ENCODE results near the gene TEFM.
"Not testable (repeated sequence)": the region's sequence is repeated elsewhere in the genome, so short reads cannot be mapped to it uniquely, and the experiment has no call there.

Gene TEFM, protein sequence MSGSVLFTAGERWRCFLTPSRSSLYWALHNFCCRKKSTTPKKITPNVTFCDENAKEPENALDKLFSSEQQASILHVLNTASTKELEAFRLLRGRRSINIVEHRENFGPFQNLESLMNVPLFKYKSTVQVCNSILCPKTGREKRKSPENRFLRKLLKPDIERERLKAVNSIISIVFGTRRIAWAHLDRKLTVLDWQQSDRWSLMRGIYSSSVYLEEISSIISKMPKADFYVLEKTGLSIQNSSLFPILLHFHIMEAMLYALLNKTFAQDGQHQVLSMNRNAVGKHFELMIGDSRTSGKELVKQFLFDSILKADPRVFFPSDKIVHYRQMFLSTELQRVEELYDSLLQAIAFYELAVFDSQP

DNA sequence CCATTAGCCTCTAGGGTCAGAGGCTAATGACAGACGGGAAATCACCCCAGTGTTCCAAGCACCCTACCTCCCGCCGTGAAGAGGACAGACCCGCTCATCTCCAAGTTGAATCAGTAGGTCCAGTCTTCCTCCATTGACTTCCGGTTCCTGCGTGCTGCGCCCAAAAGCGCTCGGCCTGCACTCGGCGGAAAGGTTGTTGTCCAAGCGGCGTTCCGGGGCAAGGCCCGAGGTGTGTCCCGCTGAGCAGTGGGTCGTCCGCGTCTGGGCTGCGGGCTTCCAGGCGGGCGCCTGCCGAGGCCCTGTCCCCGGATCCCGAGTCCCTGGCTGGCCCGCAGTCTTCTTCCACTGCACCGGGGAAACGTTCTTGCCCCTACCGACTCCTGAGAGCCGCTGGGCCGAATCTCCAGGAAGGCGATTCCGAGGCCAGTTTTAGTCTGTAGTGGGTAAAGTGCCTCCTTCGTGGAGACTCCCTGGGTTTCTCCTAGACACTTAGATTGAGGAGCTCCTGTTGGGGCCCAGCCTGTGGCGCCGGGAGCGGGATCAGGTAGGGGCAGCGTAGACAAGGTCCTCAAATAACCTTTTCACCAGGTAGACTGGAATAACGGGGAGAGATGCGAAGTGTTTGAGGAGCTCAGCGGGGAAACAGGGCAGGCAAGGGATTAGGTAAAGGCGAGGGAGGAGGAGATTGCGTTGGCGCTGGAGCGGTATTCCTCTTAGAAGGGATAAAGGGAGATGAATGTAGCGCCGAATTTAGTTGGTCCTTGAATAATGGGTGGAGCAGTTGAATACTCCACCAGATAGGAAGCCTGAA, at the start of gene TEFM:
TEFM (minus strand) TSS at position 138 of the 811 bp plus-strand sequence; CDS start at position 98, 40 bp downstream.
- no peak for FAIRE-seq

DNA sequence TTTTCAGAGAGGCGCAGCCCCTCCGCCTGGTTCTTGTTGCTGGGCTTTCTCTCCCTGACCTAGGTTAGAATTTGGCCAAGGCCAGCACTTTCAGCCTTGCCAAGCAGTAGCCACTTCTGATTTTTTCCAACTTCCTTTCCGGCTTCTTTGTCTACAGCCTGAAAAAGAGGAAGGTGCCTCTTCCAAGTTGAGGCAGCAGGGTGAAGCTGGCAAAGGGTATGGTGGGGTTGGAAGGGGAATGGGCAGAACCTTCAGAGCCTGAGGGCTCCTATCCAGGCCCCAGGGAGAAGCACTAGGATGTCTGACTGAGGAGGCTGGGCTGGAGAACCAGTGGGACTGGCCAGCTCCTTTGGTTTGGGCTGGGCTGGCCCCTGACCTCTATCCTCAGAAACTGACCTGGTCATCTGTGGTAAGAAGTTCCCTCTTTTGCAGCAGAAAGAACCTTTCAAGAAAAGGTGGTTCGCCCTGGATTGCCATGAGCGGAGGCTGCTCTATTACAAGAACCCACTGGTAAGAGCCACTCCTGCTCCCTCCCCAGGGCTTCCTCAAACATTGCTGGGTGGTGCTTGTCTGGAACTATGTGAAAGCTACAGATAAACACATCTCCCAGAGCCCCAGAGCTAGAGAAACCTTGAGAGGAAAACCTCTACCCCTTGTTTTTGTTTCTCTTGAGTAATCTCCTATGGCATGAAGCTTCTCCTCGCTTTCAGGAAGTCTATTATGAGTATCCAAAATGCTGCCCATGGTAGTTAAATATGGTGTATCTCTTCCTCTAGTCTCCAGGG, 48.2 kb upstream of the TEFM start:
- FAIRE-seq: no peak

DNA sequence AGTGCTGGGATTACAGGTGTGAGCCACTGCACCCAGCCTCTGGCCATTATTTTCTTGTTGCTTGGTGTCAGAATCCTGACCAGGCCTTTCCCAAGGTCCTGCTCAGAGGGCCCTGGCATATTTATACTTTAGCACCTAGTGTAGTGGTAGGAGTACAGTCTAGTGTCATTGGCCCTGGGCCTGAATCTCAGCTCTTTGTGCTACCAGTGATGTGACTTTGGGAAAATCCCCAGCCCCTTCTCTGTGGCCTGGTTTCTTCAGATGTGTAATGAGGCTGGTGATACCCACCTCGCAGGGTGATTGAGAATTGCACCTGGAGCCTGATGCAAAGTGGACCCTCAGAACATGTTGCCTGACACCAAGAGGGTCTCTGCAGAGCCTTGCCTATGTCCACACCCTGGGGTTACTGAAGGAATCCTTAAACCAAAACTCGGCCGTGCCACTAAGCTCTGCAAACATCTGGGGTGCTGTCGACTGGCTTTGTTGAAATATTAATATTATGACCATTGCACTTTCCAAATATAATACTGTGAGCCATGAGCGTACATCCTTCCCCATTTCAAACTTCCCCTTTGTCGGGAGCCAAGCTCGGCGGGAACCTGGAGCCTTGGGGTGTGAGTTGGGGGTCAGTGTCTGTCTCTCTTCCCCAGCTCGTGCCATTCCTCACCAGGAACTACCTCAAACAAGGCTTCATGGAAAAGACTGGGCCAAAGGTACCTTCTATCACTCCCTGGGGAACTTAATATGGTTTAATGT, 46.8 kb upstream of the TEFM start:
- no peak for FAIRE-seq

DNA sequence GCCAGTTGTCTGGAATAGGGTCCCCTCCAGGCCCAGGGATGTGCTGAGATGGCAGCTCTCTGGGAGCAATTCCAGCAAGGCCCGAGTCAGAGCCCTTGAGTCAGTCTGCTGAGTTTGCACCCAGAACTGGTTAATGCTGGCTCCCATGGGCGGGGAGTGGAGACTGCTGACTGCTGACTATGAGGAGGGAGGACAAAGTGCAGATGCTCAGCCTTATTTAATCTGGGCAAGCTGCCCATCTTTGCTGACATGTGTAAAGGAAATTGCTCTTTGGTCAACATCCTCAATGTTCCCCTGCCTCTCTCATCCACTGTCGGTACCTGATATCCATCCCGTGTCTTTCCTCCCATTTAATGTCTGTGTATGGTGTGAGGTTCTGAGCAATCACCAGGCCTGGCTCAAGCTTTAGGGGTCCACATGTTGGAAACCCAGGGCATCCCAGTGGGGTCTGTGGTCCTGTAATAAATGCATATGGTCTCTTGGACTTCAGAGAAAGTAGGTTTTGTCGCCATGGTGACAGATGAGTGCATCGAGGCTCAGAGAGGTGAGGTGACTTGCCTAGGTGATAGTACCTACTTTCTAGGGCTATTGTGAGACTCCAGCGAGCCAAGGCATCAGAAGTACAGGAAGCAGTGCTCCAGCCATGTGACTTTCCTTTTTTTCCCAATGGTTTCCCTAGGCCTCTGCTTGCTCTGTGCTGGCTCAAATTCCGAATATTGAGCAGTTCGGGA, 44.8 kb upstream of the TEFM start:
- FAIRE-seq: no peak

DNA sequence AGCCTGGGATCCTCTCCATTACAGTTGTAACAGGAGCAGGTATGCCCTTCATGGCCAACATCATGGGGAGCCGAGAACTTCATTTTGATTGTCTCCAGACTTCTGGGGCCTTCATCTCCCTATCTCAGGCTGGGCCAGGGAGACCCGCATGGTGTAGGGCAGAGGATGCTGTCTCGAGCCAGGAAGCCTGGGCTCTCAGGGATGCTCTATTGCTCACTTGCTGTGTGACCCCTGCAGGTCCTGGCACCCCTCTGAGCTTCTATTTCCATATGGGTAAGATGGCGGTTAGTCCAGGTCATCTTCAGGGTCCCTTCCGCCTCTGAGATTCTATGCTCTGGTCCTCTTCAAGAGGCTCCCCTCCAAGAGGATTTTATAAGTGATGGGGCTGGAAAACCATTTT, 44.2 kb upstream of the TEFM start:
- FAIRE-seq: no peak

DNA sequence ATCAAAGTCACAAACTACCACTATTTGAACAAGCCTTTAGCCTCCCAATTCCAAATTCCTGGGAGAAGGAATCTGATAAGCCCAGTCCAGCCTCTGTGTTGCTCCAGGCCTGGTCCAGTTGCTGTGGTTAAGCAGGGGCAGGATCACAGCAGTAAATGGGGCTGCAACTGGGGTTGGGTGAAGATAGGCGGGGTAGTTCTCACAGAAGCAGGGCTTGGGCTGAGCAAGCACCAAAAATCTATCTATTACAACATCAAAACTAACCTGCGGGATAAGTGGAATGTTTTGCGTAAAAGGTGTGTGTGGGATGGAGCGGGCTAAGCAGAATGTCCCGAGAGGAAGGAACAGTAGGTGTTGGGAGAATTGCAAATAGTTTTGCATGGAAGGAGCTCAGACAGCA, 41.8 kb upstream of the TEFM start:
- FAIRE-seq: no peak

DNA sequence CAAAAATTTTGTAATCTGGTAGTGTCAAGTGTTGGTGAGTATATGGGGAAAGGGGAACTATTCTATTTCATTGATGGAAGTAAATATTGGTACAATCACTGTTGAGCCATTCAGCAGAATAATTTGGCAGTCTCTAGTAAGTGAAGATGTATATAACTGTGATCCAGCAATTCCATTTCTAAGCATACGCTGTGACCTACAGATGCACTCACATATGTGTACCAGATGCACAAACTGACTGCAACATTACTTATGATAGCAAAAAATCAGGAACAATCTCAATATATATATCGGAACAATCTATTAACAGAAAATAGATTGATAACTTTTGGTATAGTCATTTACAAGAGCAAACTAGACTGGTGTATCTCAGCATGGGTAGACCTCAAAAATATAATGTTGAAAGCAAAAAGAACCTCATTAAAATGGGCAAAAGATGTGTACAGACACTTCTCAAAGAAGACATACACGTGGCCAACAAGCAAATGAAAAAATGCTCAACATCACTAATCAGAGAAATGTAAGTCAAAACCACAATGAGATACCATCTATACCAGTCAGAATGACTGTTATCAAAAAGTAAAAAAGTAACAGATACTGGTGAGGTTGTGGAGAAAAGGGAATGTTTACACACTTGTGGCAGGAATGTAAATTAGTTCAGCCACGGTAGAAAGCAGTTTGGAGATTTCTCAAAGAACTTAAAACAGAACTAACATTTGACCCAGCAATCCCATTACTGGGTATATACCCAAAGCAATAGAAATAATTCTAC, 36.5 kb upstream of the TEFM start:
- FAIRE-seq: no peak

DNA sequence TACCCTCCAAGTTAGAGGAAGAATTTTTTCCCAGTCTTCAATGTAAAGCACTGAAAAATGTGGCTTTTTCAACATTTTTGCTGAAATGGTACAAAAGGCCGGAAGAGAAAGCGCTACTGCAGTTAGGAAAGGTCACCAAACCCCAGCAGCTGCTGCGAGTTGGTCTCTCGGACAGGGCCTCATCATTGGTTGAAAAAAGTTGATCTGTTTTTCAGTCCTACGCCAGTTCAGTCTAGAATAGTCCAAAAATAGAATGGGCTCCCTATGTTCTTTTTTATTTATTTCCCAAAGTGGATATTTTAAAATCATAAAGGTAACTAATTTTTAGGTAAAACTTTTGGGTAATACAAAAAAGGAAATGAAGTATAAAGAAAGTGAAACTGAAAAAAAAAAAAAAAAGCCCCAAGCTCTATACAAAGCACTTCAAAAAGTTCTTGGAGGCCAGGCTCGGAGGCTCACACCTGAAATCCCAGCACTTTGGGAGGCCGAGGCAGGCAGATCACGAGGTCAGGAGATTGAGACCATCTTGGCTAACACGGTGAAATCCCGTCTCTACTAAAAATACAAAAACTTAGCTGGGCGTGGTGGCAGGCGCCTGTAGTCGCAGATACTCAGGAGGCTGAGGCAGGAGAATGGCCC, 33.1 kb upstream of the TEFM start:
- FAIRE-seq: no peak

DNA sequence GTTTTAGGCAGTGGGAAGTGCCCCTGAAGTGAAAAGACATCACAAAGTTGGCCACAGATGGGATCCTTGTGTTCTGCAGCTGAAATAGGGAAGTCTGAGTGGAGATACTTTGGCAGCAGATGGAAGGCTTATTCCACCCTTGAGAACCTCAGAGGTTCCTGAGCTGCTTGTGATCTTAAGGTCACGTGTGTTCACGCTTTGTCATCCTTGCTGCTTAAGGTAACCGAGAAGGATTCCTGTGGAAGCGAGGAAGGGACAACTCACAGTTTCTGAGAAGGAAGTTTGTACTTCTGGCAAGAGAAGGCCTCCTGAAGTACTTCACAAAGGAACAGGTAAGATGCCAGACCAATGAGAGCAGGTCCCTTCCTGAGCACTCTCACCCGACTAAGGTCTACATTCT, 27.9 kb upstream of the TEFM start:
- no peak for FAIRE-seq

DNA sequence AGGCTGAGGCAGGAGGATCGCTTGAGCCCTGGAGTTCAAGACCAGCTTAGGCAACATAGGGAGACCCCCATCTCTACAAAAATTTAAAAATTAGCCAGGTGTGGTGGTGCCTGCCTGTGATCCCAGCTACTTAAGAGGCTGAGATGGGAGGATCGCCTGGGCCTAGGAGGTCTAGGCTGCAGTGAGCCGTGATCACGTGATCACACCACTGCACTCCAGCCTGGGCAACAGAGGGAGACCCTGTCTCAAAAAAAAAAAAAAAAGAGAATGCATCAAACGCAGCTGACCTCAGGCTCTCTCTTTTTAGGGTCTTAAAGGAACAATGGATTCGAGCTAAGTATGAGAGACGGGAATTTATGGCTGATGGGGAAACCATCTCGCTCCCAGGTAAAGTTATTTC, 25.5 kb upstream of the TEFM start:
- FAIRE-seq: not testable (repeated sequence)

DNA sequence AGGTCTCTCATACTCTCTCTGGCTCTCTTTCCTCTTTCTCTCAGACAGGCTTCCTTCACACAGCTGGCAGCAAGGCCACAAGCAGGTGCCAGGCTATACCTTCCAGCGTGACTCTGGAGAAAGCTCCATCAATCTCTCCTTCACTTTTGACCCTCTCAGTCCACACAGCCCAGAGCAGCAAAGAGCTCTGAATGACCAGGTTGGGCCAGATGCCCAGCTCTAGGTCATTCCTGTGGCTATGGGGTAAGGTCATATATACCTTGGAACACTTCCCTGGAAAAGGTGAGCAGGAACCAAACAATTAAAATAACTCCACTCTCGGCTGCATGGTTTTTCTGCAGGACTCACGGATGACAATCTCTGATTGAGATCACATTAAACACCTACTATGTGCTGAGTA, 24.5 kb upstream of the TEFM start:
- no peak for FAIRE-seq

DNA sequence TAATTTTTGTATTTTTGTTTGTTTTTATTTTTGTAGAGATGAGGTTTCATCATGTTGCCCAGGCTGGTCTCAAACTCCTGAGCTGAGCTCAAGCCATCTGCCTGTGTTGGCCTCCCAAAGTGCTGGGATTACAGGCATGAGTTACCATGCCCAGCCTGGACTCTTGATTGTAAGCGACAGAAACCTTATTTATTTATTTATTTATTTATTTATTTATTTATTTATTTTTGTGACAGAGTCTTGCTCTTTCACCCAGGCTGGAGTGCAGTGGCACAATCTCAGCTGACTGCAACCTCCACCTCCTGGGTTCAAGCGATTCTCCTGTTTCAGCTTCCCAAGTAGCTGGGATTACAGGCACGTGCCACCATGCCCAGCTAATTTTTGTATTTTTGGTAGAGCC, 23.8 kb upstream of the TEFM start:
- not testable (repeated sequence) for FAIRE-seq

DNA sequence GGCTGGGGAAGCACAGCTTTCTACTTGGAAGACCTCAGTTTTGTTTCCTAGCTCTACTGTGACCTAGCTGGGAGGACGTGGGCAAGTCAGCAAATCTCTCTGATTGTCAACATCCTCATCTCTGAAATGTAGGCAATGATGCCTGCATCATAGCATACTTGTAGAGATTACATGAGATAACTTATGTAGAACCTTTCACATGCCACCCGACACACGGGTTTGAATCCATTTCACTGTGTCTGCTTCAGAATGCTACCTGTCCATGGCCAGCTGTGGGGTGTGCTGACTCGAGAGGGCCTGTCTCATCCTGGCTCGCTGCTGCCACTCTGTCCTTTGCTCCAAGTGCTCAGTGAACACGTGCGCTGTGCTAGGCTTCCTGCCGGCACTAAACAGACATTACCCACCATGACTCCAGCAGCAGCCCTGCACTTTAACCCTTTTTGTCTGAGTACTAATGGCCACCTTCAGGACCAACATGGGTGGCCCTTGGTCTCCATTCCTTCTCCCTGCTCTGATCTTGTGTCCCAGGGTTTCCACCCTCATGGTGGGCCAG, 23.1 kb upstream of the TEFM start:
- FAIRE-seq: no peak

DNA sequence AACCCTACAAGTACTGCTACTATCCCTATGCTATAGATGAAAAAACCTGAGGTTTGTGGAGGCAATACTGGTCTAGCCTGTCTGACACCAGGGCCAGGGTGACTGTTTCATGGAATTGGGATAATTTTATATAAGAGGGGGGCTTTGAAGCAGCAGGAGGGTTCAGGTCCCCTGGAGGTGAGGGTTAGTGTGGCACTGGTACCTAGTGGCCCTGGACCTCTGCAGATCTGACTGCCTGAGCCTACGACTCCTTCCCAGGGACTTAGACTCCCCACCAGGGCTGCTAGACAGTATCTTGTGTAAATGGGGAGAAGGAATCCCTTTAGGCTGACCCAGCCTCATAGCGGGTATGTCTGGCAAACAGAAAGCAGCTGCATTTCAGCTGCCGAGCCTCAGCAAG, 22.5 kb upstream of the TEFM start:
- FAIRE-seq: no peak

DNA sequence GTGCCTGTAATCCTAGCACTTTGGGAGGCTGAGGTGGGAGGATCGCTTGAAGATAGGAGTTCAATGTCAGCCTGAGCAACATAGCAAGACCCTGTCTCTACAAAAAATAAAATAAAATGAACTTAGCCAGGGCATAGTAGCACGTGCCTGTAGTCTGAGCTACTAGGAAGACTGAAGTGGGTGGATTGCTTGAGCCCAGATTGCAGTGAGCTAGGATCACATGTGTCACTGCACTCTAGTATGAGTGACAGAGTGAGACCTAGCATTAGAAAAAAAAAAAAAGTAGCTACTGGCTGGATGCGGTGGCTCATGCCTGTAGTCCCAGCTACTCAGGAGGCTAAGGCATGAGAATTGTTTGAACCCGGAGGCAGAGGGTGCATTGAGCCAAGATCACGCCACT, 21.7 kb upstream of the TEFM start:
- no peak for FAIRE-seq

DNA sequence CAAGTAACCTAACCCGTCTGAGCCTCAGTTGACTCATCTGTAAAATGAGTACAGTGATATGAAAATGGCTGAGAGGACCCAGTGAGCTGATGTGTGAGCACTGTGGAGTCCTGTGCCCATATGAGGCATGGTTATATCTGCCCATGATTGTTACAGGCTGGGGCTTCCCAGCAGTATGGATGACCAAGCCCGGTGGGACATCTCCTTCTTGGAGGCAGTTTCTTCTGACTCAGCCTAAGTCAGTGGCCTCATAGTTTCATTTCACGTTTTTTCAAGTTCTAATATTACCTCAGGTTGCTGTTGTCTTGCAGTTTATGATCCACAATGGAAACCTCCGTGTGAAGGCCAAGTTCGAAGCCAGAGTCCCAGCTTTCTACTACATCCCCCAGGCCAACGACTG, 20.5 kb upstream of the TEFM start:
- FAIRE-seq: no peak

DNA sequence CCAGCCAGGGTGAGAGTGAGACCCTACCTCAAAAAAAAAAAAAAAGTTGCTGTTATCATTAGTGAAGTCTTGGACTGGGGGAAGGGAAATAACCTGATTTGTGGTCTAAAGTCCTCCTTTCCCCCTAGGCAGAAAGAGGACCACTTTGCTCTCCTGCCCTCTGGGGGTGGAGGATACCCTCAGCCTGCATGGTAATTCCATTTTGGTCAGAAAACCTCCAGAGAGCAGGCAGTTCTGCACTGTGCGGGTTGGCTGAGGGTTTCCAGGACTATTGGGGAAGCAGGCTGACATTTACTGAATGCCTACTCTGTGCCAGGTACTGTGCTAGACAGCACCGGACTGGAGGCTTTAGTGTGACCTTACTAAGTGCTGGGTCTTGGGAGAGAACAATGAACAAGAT, 18.3 kb upstream of the TEFM start:
- FAIRE-seq: no peak

DNA sequence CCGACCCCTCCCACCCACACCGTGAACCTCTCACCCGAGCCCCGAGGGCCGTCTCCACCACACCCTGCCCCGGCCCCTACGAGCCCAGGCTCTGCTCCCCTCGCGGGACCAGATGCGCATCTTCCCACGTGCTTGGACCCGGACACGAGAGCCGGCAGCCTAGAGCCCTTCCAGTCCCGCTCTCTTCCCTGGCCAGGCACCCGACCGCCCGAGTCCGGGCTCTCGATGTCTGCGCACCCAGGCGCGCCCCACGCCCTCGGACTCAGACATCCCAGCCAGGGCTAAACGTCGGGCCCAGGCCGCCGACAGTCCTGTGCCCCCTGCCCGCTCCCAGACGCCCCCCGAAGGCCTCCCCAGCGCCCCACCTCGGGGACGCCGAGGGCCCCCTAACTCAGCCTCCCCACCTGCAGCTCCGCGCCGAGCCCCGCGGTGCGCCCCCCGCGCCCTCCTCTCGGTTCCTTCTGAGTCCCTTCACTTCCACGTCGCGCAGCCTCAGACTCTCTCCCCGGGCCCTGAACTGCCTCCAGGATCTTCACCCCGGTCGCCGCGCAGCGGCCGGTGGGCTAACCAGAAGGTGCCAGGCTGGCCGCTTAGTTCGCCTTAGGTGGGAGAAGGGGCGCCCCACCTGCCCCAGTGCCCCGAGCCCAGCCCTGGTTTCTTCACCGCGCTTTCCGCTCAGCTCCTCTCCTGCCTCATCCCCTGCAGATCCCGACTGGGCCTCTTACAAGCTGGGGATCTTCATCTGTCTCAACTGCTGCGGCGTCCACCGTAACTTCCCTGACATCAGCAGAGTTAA, 16.4 kb upstream of the TEFM start:
- FAIRE-seq: no peak

DNA sequence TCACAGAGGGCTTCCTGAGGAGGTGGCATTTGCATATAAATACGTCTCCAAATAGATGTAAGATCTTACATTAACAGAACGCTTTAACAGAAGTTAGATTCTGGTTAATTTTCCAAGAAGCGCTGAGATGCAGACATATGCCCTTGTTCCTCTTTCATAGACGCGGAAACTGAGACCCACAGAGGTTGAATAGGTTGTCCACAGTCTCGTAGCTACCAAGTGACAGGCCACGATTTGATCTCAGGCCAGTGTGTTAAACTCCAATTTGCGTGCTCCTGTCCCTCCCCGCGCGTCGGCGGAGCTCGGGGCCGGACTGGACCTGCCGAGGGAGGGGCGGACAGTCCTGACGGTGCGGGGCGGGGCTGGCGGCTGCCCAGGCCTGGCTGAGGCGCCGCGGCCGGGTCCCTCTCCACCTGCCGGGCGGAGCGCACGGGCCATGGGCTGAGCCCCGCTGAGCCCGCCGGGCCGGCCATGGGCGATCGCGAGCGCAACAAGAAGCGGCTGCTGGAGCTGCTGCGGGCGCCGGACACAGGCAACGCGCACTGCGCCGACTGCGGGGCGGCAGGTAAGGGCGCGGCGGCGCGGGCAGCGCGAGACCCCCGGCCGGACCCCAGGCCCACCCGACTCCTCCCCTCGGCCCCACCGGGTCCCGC, 15.6 kb upstream of the TEFM start, which contains the start of gene ADAP2:
ADAP2 (plus strand) TSS at position 402 of the 653 bp plus-strand sequence; CDS start at position 472, 70 bp downstream.
- FAIRE-seq: no peak

All from G401.6 (cell line).